ENCODE results near the gene RAP1GAP2.

DNA sequence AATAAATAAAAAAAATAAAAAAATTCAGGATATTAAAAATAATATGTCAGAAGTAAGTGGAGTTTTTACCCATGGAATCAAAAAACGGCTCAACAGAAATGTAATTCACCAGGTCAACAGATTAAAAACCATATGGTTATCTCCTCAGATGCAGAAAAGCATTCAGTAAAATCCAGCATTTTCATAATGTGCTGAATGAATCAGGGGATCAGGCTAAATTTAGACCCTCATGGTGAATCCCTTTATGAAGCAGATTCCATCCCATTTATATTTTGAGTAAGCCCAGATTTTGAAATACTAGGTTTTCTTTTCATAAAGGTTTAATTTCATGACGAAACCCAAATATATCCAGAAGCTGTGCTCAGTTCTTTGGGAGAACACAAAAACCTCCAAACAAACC, 182.8 kb downstream of the RAP1GAP2 start:
- TF ChIP-seq, protein P1, sequence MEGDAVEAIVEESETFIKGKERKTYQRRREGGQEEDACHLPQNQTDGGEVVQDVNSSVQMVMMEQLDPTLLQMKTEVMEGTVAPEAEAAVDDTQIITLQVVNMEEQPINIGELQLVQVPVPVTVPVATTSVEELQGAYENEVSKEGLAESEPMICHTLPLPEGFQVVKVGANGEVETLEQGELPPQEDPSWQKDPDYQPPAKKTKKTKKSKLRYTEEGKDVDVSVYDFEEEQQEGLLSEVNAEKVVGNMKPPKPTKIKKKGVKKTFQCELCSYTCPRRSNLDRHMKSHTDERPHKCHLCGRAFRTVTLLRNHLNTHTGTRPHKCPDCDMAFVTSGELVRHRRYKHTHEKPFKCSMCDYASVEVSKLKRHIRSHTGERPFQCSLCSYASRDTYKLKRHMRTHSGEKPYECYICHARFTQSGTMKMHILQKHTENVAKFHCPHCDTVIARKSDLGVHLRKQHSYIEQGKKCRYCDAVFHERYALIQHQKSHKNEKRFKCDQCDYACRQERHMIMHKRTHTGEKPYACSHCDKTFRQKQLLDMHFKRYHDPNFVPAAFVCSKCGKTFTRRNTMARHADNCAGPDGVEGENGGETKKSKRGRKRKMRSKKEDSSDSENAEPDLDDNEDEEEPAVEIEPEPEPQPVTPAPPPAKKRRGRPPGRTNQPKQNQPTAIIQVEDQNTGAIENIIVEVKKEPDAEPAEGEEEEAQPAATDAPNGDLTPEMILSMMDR (tag by site-specific recombination; IDR thresholded peaks at IDR 0.05), result no peak
- no peak for TF ChIP-seq ZNF24 (tag by site-specific recombination; IDR thresholded peaks at IDR 0.05)
- TF ChIP-seq ZNF37A (tag by site-specific recombination; IDR thresholded peaks at IDR 0.05), result no peak
- TF ChIP-seq BCL11A (tag by site-specific recombination; IDR thresholded peaks at IDR 0.05; ENCODE audit: low read depth), result no peak
- no peak for TF ChIP-seq RBAK (tag by site-specific recombination; IDR thresholded peaks at IDR 0.05)
- no peak for TF ChIP-seq GLI4 (tag by site-specific recombination; IDR thresholded peaks at IDR 0.05)
- no peak for TF ChIP-seq ZNF423 (tag by site-specific recombination; IDR thresholded peaks at IDR 0.05)
